PC-3 (cell line): ENCODE results near the gene TGFB1I1. TPM values are rescaled to one million over a fixed set of nuclear protein-coding genes. Genes with fewer than 3 reads are reported as not detected.

Experiments
- ATAC-seq: fragments of 200-7000 bp; cut with Tn5 transposase; 2 replicates; pipeline ENCODE4 v1.9.1; 2020; ENCODE audit warnings: mild to moderate bottlenecking, moderate library complexity
- BruUV-seq: library from RNA; stranded (reverse); fragments of 400-500 nt; replicated peaks from 2 replicates; lab custom pipeline; 2021; lab: Mats Ljungman, UMichigan
- CTCF ChIA-PET: fragments of 300-600 bp; sonication (Branson Sonifier 250); formaldehyde crosslinking; loops from one replicate; lab custom pipeline; 2022; ENCODE audit warnings: antibody characterized with exemption; lab: Charles Lee
- POLR2A ChIA-PET: fragments of 300-600 bp; sonication (Branson Sonifier 250); formaldehyde crosslinking; loops from one replicate; lab custom pipeline; 2022; ENCODE audit warnings: antibody characterized with exemption; ENCODE audit not compliant: unreplicated experiment; lab: Charles Lee
- DNase-seq: peaks from one replicate; pipeline ENCODE4 v3.0.0-alpha.2; 2015
- H2AFZ ChIP-seq: fragments of 300-600 bp; sonication (generic); 2 replicates; pipeline ENCODE4 v1.6.0; 2016; ENCODE audit warnings: antibody characterized with exemption, low read length
- H3F3A ChIP-seq: fragments of 300-600 bp; sonication (generic); one replicate; pipeline ENCODE4 v1.6.0; 2017; ENCODE audit warnings: antibody characterized with exemption, low read length, control low read depth, mild to moderate bottlenecking; ENCODE audit not compliant: unreplicated experiment
- H3K27ac ChIP-seq: fragments of 300-600 bp; sonication (generic); 2 replicates; pipeline ENCODE4 v1.5.1; 2016; ENCODE audit warnings: mild to moderate bottlenecking, low read length
- H3K27me3 ChIP-seq: fragments of 300-600 bp; sonication (generic); 2 replicates; pipeline ENCODE4 v1.6.1; 2016; ENCODE audit warnings: low read length, mixed read lengths
- H3K36me3 ChIP-seq: fragments of 300-600 bp; sonication (generic); 2 replicates; pipeline ENCODE4 v1.6.1; 2016; ENCODE audit warnings: low read depth, mixed run types, low read length, mixed read lengths
- H3K4me1 ChIP-seq: fragments of 300-600 bp; sonication (generic); 2 replicates; pipeline ENCODE4 v1.5.1; 2016; ENCODE audit warnings: low read length; ENCODE audit not compliant: insufficient read depth
- H3K4me2 ChIP-seq: fragments of 300-600 bp; sonication (generic); 2 replicates; pipeline ENCODE4 v1.6.0; 2016; ENCODE audit warnings: low read length
- H3K4me3 ChIP-seq: fragments of 300-600 bp; sonication (generic); 2 replicates; pipeline ENCODE4 v1.5.1; 2016; ENCODE audit warnings: mild to moderate bottlenecking, low read length, mixed read lengths
- H3K79me2 ChIP-seq: fragments of 300-600 bp; sonication (generic); 2 replicates; pipeline ENCODE4 v1.6.1; 2017; ENCODE audit warnings: low read length, mixed read lengths
- H3K9ac ChIP-seq: fragments of 300-600 bp; sonication (generic); 2 replicates; pipeline ENCODE4 v1.6.0; 2016; ENCODE audit warnings: mild to moderate bottlenecking, low read length
- H3K9me2 ChIP-seq: fragments of 300-600 bp; sonication (generic); replicated peaks from 2 replicates; pipeline ENCODE4 v1.6.1; 2016; ENCODE audit warnings: mixed run types, low read length, mixed read lengths
- H3K9me3 ChIP-seq: fragments of 300-600 bp; sonication (generic); 2 replicates; pipeline ENCODE4 v1.6.1; 2016; ENCODE audit warnings: low read length, mixed read lengths
- H4K20me1 ChIP-seq: fragments of 300-600 bp; sonication (generic); 2 replicates; pipeline ENCODE4 v1.6.1; 2016; ENCODE audit warnings: low read length, mixed read lengths
- CTCF ChIP-seq: fragments of 300-600 bp; sonication (generic); conservative IDR thresholded peaks from 2 replicates; pipeline ENCODE4 v1.5.1; 2017; ENCODE audit warnings: antibody characterized with exemption, low read depth, mild to moderate bottlenecking, low read length
- EZH2 ChIP-seq: fragments of 300-600 bp; sonication (generic); IDR thresholded peaks from one replicate; pipeline ENCODE4 v1.6.1; 2017; ENCODE audit warnings: antibody characterized with exemption, mild to moderate bottlenecking, low read length; ENCODE audit not compliant: unreplicated experiment
- EZH2phosphoT487 ChIP-seq: fragments of 300-600 bp; sonication (generic); IDR thresholded peaks from 2 replicates; pipeline ENCODE4 v1.6.1; 2018; ENCODE audit warnings: mild to moderate bottlenecking, antibody characterized with exemption, low read length, borderline replicate concordance
- intact Hi-C: fragments of 100-400 bp; cut with micrococcal nuclease; formaldehyde crosslinking; loops from 2 replicates; pipeline ENCODE4 v1.9.0; 2023
- total RNA-seq: library from RNA; depleted of rRNA; stranded (reverse); fragments of >200 nt; gene quantifications from 2 replicates; pipeline ENCODE4 v1.2.3, GENCODE V29; 2014

Gene TGFB1I1
- total RNA-seq, 1 experiment from 2014 or later = 11.2 TPM

GRCh38 chr16:31476303-31477219 is 4.6 kb downstream of the TGFB1I1 start:
- ChIA-PET POLR2A (no interaction called here), CTCF (no interaction called here)
- Histone ChIP-seq H3F3A (no peaks in the 10 kb centered on the region), H3K79me2 (no peaks in the 10 kb centered on the region), H3K27me3 (no peaks in the 10 kb centered on the region), H3K9me2 (no peaks in the 10 kb centered on the region), H2AFZ (no peak overlapping the region), H4K20me1 (no peaks in the 10 kb centered on the region), H3K9ac (no peak overlapping the region), H3K4me1 (no peaks in the 10 kb centered on the region; the same call in 1 of the 2 replicates), H3K9me3 (no peaks in the 10 kb centered on the region), H3K36me3 (no peaks in the 10 kb centered on the region), H3K4me3 (no peak overlapping the region), H3K27ac (no peak overlapping the region), H3K4me2 (no peak overlapping the region)
- TF ChIP-seq EZH2phosphoT487 (no peak), EZH2 (no peak), CTCF (no peak)
- DNase-seq (no peak), ATAC-seq (no peak)
- intact Hi-C loops = no loop called here
- no TSS peak for BruUV-seq

- ChIA-PET POLR2A (no interaction called here), CTCF (no interaction called here)
Observed at GRCh38 chr16:31477220-31478216, 5.6 kb downstream of the TGFB1I1 start.

More at GRCh38 chr16:31477220-31478216, 5.6 kb downstream of the TGFB1I1 start:
- Histone ChIP-seq H4K20me1 (no peaks in the 10 kb centered on the region), H2AFZ (no peak overlapping the region), H3K79me2 (no peaks in the 10 kb centered on the region), H3K4me2 (no peak overlapping the region), H3K4me3 (no peak overlapping the region), H3K4me1 (no peaks in the 10 kb centered on the region), H3K27me3 (no peaks in the 10 kb centered on the region), H3K9me3 (no peaks in the 10 kb centered on the region), H3F3A (no peaks in the 10 kb centered on the region), H3K9ac (no peak overlapping the region), H3K9me2 (no peaks in the 10 kb centered on the region), H3K27ac (no peak overlapping the region), H3K36me3 (no peaks in the 10 kb centered on the region)
- no peak for TF ChIP-seq EZH2phosphoT487
- no peak for TF ChIP-seq CTCF
- TF ChIP-seq EZH2 = no peak
- BruUV-seq = no TSS peak
- intact Hi-C loops = no loop called here
- no peak for ATAC-seq
- no peak for DNase-seq
